Stimulated activated CD8-positive, alpha-beta memory T cell treated with anti-CD3 and anti-CD28 coated beads, Interleukin-12 subunit alpha, Interleukin-12 subunit beta, amount 100 ng/mL, for 4 hours (primary cell): Measurements from ENCODE around the gene PTPRB.

Source experiments
- DNase-seq: peaks from one replicate; pipeline ENCODE4 v3.0.0-alpha.2; 2020; ENCODE audit warnings: low read depth

PTPRB gene

GRCh38 chr12:70592664-70593063, 44.6 kb downstream of the PTPRB start:
- no peak for DNase-seq

- DNase-seq: no peak
These were observed 46.5 kb downstream of the PTPRB start for GRCh38 chr12:70590549-70591226.

- peak; percentile 12 for DNase-seq
These were observed 47.2 kb downstream of the PTPRB start for GRCh38 chr12:70590051-70590450.

GRCh38 chr12:70584332-70584731, 52.9 kb downstream of the PTPRB start:
- no peak for DNase-seq

GRCh38 chr12:70583251-70583650, 54.0 kb downstream of the PTPRB start:
- DNase-seq: no peak

- DNase-seq: no peak
These were observed 56.0 kb downstream of the PTPRB start for GRCh38 chr12:70581208-70581607.

GRCh38 chr12:70577283-70577634, 60.0 kb downstream of the PTPRB start:
- no peak for DNase-seq

- DNase-seq: no peak
These were observed 60.6 kb downstream of the PTPRB start for GRCh38 chr12:70576341-70577282.

- DNase-seq: no peak
These were observed 65.4 kb downstream of the PTPRB start for GRCh38 chr12:70571705-70572268.

GRCh38 chr12:70571029-70571428, 66.2 kb downstream of the PTPRB start:
- DNase-seq: no peak

- no peak for DNase-seq
These were observed 75.7 kb downstream of the PTPRB start for GRCh38 chr12:70561550-70561949.

GRCh38 chr12:70560671-70561070, 76.6 kb downstream of the PTPRB start:
- DNase-seq: no peak

- no peak for DNase-seq
These were observed 77.8 kb downstream of the PTPRB start for GRCh38 chr12:70559390-70559789.

GRCh38 chr12:70557583-70558191, 79.5 kb downstream of the PTPRB start:
- DNase-seq: no peak

GRCh38 chr12:70556179-70556869, 80.9 kb downstream of the PTPRB start:
- no peak for DNase-seq

- no peak for DNase-seq
These were observed 82.1 kb downstream of the PTPRB start for GRCh38 chr12:70555081-70555480.

- no peak for DNase-seq
These were observed 83.8 kb downstream of the PTPRB start for GRCh38 chr12:70553391-70553859.

GRCh38 chr12:70551731-70552130, 85.5 kb downstream of the PTPRB start:
- no peak for DNase-seq

GRCh38 chr12:70550180-70550577, 87.0 kb downstream of the PTPRB start:
- DNase-seq: no peak

GRCh38 chr12:70549340-70550179, 87.7 kb downstream of the PTPRB start:
- no peak for DNase-seq

- DNase-seq: no peak
These were observed 93.8 kb downstream of the PTPRB start for GRCh38 chr12:70543444-70543843.
